ENCODE results near the gene ADCY5.

GRCh38 chr3:123423806-123424205 lies 25.1 kb downstream of the ADCY5 start:
- TF ChIP-seq EZH2 (IDR thresholded peaks at IDR 0.05; ENCODE audit: borderline replicate concordance, low read length) (no peak), CTCF (IDR thresholded peaks at IDR 0.05; ENCODE audit: low read length) (no peak)

Data from OCI-LY1 (cell line).